ENCODE data around the gene PACSIN2. TPM values are rescaled to one million over a fixed set of nuclear protein-coding genes. Genes with fewer than 3 reads are reported as not detected.

PACSIN2 gene
- total and polyA plus RNA-seq, 10 of the 15 experiments (the other 5 are each of a cell fraction or from before 2014, with no cell fraction given): 0.93 to 78.7 (median 46.8) TPM

DNA sequence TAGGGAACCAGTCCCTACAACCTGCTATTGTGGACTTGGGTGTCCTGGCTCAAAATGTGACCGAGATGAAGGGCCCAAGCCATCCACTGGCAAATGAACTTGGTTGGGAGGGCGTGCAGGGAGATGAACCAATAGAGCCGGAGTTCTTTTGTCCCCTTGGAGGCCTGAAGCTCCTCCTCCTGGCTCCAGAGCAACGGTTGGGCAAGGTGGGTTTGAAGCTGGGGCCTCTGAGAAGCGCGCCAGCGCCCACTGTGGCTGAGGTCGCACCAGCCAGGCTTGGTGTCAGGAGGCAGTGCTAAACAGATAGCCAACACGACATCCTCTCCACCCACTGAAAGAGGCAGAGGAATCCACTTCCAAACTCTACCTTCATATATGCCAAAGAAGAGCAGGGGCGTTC, 36.0 kb upstream of the PACSIN2 start:
- ChIA-PET SMC1A (ENCODE audit: uncharacterized antibody, unreplicated experiment) (no interaction called here), CTCF (interaction anchor here (0.7 to 2.0 kb wide), 2 partner anchors 204 to 234 kb away, joined by 3 to 4 read pairs; no protein-coding TSS in a partner anchor), RAD21 (ENCODE audit: unreplicated experiment) (no interaction called here), POLR2A (no interaction called here)
- Histone ChIP-seq H3K27ac (ENCODE audit: control insufficient read depth, insufficient read depth) (no peak overlapping the region), H3K79me2 (ENCODE audit: control insufficient read depth, insufficient read depth, low read length) (no peaks in the 10 kb centered on the region), H3K36me3 (ENCODE audit: control insufficient read depth in 2 of 2, insufficient read depth in 2 of 2, low read length in 1 of 2) (no peaks in the 10 kb centered on the region), H3K4me2 (ENCODE audit: control insufficient read depth, insufficient read depth) (no peak overlapping the region), H2AFZ (ENCODE audit: control insufficient read depth, low read depth, low read length) (no peak overlapping the region), H4K20me1 (ENCODE audit: control insufficient read depth, insufficient read depth) (no peaks in the 10 kb centered on the region), H3K9me3 (replicated peaks; ENCODE audit: control insufficient read depth, insufficient read depth, low read length) (no peaks in the 10 kb centered on the region), H3K27me3 (replicated peaks in 1 of 2; ENCODE audit: control insufficient read depth in 2 of 2, insufficient read depth in 2 of 2, low read length in 1 of 2) (no peaks in the 10 kb centered on the region), H3K4me1 (ENCODE audit: control insufficient read depth, insufficient read depth, low read length) (no peaks in the 10 kb centered on the region), H3K4me3 (no peak overlapping the region), H3K9ac (ENCODE audit: control insufficient read depth, insufficient read depth, low read length) (no peak overlapping the region)
- no TSS peak for BruUV-seq (replicated peaks)
- in situ Hi-C loops (cut with MboI): no loop called here
- intact Hi-C loops (cut with micrococcal nuclease; ENCODE audit: unreplicated experiment): no loop called here
- ATAC-seq (no peak), FAIRE-seq (no peak), DNase-seq (ENCODE audit: low read depth, low spot score) (no peak)
- 71% methylated on average over 10 of the region's 10 CpGs for WGBS (ENCODE audit: insufficient coverage, insufficient replicate concordance, low lambda C conversion rate, missing lambda C conversion rate)
- TF ChIP-seq BMI1 (IDR thresholded peaks at IDR 0.05; ENCODE audit: borderline replicate concordance) (no peak), KLF5 (IDR thresholded peaks at IDR 0.05; ENCODE audit: partially characterized antibody) (no peak), ZZZ3 (IDR thresholded peaks at IDR 0.05; ENCODE audit: control insufficient read depth, insufficient read length, low read depth) (no peak), MXI1 (IDR thresholded peaks at IDR 0.05; ENCODE audit: low read depth, low read length) (no peak), EP300 (IDR thresholded peaks at IDR 0.05; ENCODE audit: borderline replicate concordance in 1 of 2, control insufficient read depth in 1 of 2, low read depth in 2 of 2, low read length in 2 of 2) (no peak), ZNF207 (IDR thresholded peaks at IDR 0.05; ENCODE audit: borderline replicate concordance) (no peak), TCF7 (IDR thresholded peaks at IDR 0.05; ENCODE audit: borderline replicate concordance) (no peak)
- TF ChIP-seq, protein P1, sequence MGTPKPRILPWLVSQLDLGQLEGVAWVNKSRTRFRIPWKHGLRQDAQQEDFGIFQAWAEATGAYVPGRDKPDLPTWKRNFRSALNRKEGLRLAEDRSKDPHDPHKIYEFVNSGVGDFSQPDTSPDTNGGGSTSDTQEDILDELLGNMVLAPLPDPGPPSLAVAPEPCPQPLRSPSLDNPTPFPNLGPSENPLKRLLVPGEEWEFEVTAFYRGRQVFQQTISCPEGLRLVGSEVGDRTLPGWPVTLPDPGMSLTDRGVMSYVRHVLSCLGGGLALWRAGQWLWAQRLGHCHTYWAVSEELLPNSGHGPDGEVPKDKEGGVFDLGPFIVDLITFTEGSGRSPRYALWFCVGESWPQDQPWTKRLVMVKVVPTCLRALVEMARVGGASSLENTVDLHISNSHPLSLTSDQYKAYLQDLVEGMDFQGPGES (IDR thresholded peaks at IDR 0.05): no peak
- TF ChIP-seq, protein P2, sequence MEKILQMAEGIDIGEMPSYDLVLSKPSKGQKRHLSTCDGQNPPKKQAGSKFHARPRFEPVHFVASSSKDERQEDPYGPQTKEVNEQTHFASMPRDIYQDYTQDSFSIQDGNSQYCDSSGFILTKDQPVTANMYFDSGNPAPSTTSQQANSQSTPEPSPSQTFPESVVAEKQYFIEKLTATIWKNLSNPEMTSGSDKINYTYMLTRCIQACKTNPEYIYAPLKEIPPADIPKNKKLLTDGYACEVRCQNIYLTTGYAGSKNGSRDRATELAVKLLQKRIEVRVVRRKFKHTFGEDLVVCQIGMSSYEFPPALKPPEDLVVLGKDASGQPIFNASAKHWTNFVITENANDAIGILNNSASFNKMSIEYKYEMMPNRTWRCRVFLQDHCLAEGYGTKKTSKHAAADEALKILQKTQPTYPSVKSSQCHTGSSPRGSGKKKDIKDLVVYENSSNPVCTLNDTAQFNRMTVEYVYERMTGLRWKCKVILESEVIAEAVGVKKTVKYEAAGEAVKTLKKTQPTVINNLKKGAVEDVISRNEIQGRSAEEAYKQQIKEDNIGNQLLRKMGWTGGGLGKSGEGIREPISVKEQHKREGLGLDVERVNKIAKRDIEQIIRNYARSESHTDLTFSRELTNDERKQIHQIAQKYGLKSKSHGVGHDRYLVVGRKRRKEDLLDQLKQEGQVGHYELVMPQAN (conservative IDR thresholded peaks at IDR 0.05): no peak
- TF ChIP-seq, protein P3, sequence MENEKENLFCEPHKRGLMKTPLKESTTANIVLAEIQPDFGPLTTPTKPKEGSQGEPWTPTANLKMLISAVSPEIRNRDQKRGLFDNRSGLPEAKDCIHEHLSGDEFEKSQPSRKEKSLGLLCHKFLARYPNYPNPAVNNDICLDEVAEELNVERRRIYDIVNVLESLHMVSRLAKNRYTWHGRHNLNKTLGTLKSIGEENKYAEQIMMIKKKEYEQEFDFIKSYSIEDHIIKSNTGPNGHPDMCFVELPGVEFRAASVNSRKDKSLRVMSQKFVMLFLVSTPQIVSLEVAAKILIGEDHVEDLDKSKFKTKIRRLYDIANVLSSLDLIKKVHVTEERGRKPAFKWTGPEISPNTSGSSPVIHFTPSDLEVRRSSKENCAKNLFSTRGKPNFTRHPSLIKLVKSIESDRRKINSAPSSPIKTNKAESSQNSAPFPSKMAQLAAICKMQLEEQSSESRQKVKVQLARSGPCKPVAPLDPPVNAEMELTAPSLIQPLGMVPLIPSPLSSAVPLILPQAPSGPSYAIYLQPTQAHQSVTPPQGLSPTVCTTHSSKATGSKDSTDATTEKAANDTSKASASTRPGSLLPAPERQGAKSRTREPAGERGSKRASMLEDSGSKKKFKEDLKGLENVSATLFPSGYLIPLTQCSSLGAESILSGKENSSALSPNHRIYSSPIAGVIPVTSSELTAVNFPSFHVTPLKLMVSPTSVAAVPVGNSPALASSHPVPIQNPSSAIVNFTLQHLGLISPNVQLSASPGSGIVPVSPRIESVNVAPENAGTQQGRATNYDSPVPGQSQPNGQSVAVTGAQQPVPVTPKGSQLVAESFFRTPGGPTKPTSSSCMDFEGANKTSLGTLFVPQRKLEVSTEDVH (IDR thresholded peaks at IDR 0.05; ENCODE audit: low read depth, partially characterized antibody): no peak
- TF ChIP-seq, protein P4, sequence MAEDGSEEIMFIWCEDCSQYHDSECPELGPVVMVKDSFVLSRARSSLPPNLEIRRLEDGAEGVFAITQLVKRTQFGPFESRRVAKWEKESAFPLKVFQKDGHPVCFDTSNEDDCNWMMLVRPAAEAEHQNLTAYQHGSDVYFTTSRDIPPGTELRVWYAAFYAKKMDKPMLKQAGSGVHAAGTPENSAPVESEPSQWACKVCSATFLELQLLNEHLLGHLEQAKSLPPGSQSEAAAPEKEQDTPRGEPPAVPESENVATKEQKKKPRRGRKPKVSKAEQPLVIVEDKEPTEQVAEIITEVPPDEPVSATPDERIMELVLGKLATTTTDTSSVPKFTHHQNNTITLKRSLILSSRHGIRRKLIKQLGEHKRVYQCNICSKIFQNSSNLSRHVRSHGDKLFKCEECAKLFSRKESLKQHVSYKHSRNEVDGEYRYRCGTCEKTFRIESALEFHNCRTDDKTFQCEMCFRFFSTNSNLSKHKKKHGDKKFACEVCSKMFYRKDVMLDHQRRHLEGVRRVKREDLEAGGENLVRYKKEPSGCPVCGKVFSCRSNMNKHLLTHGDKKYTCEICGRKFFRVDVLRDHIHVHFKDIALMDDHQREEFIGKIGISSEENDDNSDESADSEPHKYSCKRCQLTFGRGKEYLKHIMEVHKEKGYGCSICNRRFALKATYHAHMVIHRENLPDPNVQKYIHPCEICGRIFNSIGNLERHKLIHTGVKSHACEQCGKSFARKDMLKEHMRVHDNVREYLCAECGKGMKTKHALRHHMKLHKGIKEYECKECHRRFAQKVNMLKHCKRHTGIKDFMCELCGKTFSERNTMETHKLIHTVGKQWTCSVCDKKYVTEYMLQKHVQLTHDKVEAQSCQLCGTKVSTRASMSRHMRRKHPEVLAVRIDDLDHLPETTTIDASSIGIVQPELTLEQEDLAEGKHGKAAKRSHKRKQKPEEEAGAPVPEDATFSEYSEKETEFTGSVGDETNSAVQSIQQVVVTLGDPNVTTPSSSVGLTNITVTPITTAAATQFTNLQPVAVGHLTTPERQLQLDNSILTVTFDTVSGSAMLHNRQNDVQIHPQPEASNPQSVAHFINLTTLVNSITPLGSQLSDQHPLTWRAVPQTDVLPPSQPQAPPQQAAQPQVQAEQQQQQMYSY (CRISPR knock-in tag; IDR thresholded peaks at IDR 0.05): no peak

Measured in GM12878 (cell line).